ENCODE results near the gene ATP2A2.
"Not testable (repeated sequence)": the region's sequence is repeated elsewhere in the genome, so short reads cannot be mapped to it uniquely, and the experiment has no call there.

ATP2A2 gene

GRCh38 chr12:110370732-110371231, 89.7 kb downstream of the ATP2A2 start:
- WGBS, 2 experiments (ENCODE audit: insufficient coverage in 2 of 2) = 96 to 99% methylated on average over 11 to 12 of the region's 13 CpGs
- H3K4me1 ChIP-seq (ENCODE audit: control insufficient read depth, insufficient read depth, low read length, poor library complexity, severe bottlenecking) = peaks cover 8% of the 10 kb centered on the region
- H3K4me3 ChIP-seq (ENCODE audit: extremely low read depth, insufficient read depth, low read length, poor library complexity, severe bottlenecking) = no peak overlapping the region
- H3K36me3 ChIP-seq (ENCODE audit: control insufficient read depth, insufficient read depth, low read length) = peaks cover 54% of the 10 kb centered on the region
- H3K27ac ChIP-seq (ENCODE audit: low read depth, low read length, severe bottlenecking) = no peak overlapping the region
- no peaks in the 10 kb centered on the region for H3K9me3 ChIP-seq (ENCODE audit: control insufficient read depth, low read length)

- Histone ChIP-seq H3K4me3 (ENCODE audit: extremely low read depth, insufficient read depth, low read length, poor library complexity, severe bottlenecking) (no peak overlapping the region), H3K9me3 (ENCODE audit: control insufficient read depth, low read length) (no peaks in the 10 kb centered on the region), H3K27ac (ENCODE audit: low read depth, low read length, severe bottlenecking) (no peak overlapping the region), H3K4me1 (ENCODE audit: control insufficient read depth, insufficient read depth, low read length, poor library complexity, severe bottlenecking) (peaks cover 5% of the 10 kb centered on the region), H3K36me3 (ENCODE audit: control insufficient read depth, insufficient read depth, low read length) (peaks cover 61% of the 10 kb centered on the region)
- 92 to 97% methylated on average over 8 to 13 of the region's 13 CpGs for WGBS, 2 experiments (ENCODE audit: insufficient coverage in 2 of 2)
Observed at GRCh38 chr12:110371408-110372055, 90.5 kb downstream of the ATP2A2 start.

- peaks cover 64% of the 10 kb centered on the region for H3K36me3 ChIP-seq (ENCODE audit: control insufficient read depth, insufficient read depth, low read length)
- no peaks in the 10 kb centered on the region for H3K9me3 ChIP-seq (ENCODE audit: control insufficient read depth, low read length)
- 91 to 96% methylated on average over 5 to 7 of the region's 7 CpGs for WGBS, 2 experiments (ENCODE audit: insufficient coverage in 2 of 2)
Observed at GRCh38 chr12:110372056-110372425, 91.0 kb downstream of the ATP2A2 start.

GRCh38 chr12:110373025-110373424, 92.0 kb downstream of the ATP2A2 start:
- Histone ChIP-seq H3K4me1 (ENCODE audit: control insufficient read depth, insufficient read depth, low read length, poor library complexity, severe bottlenecking) (no peaks in the 10 kb centered on the region), H3K4me3 (ENCODE audit: extremely low read depth, insufficient read depth, low read length, poor library complexity, severe bottlenecking) (no peak overlapping the region), H3K27ac (ENCODE audit: low read depth, low read length, severe bottlenecking) (no peak overlapping the region), H3K36me3 (ENCODE audit: control insufficient read depth, insufficient read depth, low read length) (peaks cover 74% of the 10 kb centered on the region), H3K9me3 (ENCODE audit: control insufficient read depth, low read length) (no peaks in the 10 kb centered on the region)
- 100% methylated on average over 1 to 2 of the region's 4 CpGs for WGBS, 2 experiments (ENCODE audit: insufficient coverage in 2 of 2)

More at GRCh38 chr12:110372056-110372425, 91.0 kb downstream of the ATP2A2 start:
- H3K27ac ChIP-seq (ENCODE audit: low read depth, low read length, severe bottlenecking) = no peak overlapping the region
- H3K4me1 ChIP-seq (ENCODE audit: control insufficient read depth, insufficient read depth, low read length, poor library complexity, severe bottlenecking) = peaks cover 4% of the 10 kb centered on the region
- H3K4me3 ChIP-seq (ENCODE audit: extremely low read depth, insufficient read depth, low read length, poor library complexity, severe bottlenecking) = no peak overlapping the region

- Histone ChIP-seq H3K27ac (ENCODE audit: low read depth, low read length, severe bottlenecking) (no peak overlapping the region), H3K9me3 (ENCODE audit: control insufficient read depth, low read length) (no peaks in the 10 kb centered on the region), H3K4me3 (ENCODE audit: extremely low read depth, insufficient read depth, low read length, poor library complexity, severe bottlenecking) (no peak overlapping the region), H3K36me3 (ENCODE audit: control insufficient read depth, insufficient read depth, low read length) (peaks cover 78% of the 10 kb centered on the region), H3K4me1 (ENCODE audit: control insufficient read depth, insufficient read depth, low read length, poor library complexity, severe bottlenecking) (no peaks in the 10 kb centered on the region)
- WGBS, 2 experiments (ENCODE audit: insufficient coverage in 2 of 2) = no CpG with 5 or more reads among the region's 2 CpGs
Observed at GRCh38 chr12:110373425-110373824, 92.4 kb downstream of the ATP2A2 start.

- peaks cover 85% of the 10 kb centered on the region for H3K36me3 ChIP-seq (ENCODE audit: control insufficient read depth, insufficient read depth, low read length)
- H3K27ac ChIP-seq (ENCODE audit: low read depth, low read length, severe bottlenecking) = no peak overlapping the region
Observed at GRCh38 chr12:110373962-110374611, 93.0 kb downstream of the ATP2A2 start.

GRCh38 chr12:110378131-110378790, 97.2 kb downstream of the ATP2A2 start:
- not testable (repeated sequence) for H3K4me1 ChIP-seq (ENCODE audit: control insufficient read depth, insufficient read depth, low read length, poor library complexity, severe bottlenecking); H3K9me3 ChIP-seq (ENCODE audit: control insufficient read depth, low read length); H3K4me3 ChIP-seq (ENCODE audit: extremely low read depth, insufficient read depth, low read length, poor library complexity, severe bottlenecking); H3K27ac ChIP-seq (ENCODE audit: low read depth, low read length, severe bottlenecking)
- 94 to 99% methylated on average over 13 to 14 of the region's 17 CpGs for WGBS, 2 experiments (ENCODE audit: insufficient coverage in 2 of 2)
- peaks cover 95% of the 10 kb centered on the region for H3K36me3 ChIP-seq (ENCODE audit: control insufficient read depth, insufficient read depth, low read length)

More at GRCh38 chr12:110373962-110374611, 93.0 kb downstream of the ATP2A2 start:
- no peaks in the 10 kb centered on the region for H3K9me3 ChIP-seq (ENCODE audit: control insufficient read depth, low read length)
- H3K4me3 ChIP-seq (ENCODE audit: extremely low read depth, insufficient read depth, low read length, poor library complexity, severe bottlenecking) = no peak overlapping the region
- H3K4me1 ChIP-seq (ENCODE audit: control insufficient read depth, insufficient read depth, low read length, poor library complexity, severe bottlenecking) = no peaks in the 10 kb centered on the region
- 90% methylated on average over 13 of the region's 13 CpGs for WGBS, 2 experiments (ENCODE audit: insufficient coverage in 2 of 2)

- H3K4me1 ChIP-seq (ENCODE audit: control insufficient read depth, insufficient read depth, low read length, poor library complexity, severe bottlenecking) = no peaks in the 10 kb centered on the region
- 96 to 100% methylated on average over 3 of the region's 3 CpGs for WGBS, 2 experiments (ENCODE audit: insufficient coverage in 2 of 2)
- no peak overlapping the region for H3K4me3 ChIP-seq (ENCODE audit: extremely low read depth, insufficient read depth, low read length, poor library complexity, severe bottlenecking)
- H3K36me3 ChIP-seq (ENCODE audit: control insufficient read depth, insufficient read depth, low read length) = peaks cover 89% of the 10 kb centered on the region
- H3K9me3 ChIP-seq (ENCODE audit: control insufficient read depth, low read length) = no peaks in the 10 kb centered on the region
- no peak overlapping the region for H3K27ac ChIP-seq (ENCODE audit: low read depth, low read length, severe bottlenecking)
Observed at GRCh38 chr12:110379197-110379596, 98.2 kb downstream of the ATP2A2 start.

- Histone ChIP-seq H3K4me3 (ENCODE audit: extremely low read depth, insufficient read depth, low read length, poor library complexity, severe bottlenecking) (no peak overlapping the region), H3K9me3 (ENCODE audit: control insufficient read depth, low read length) (no peaks in the 10 kb centered on the region), H3K36me3 (ENCODE audit: control insufficient read depth, insufficient read depth, low read length) (peaks cover 88% of the 10 kb centered on the region), H3K4me1 (ENCODE audit: control insufficient read depth, insufficient read depth, low read length, poor library complexity, severe bottlenecking) (no peaks in the 10 kb centered on the region), H3K27ac (ENCODE audit: low read depth, low read length, severe bottlenecking) (no peak overlapping the region)
- 100% methylated on average over 1 to 2 of the region's 2 CpGs for WGBS, 2 experiments (ENCODE audit: insufficient coverage in 2 of 2)
Observed at GRCh38 chr12:110379631-110380030, 98.6 kb downstream of the ATP2A2 start.

- Histone ChIP-seq H3K27ac (ENCODE audit: low read depth, low read length, severe bottlenecking) (no peak overlapping the region), H3K4me3 (ENCODE audit: extremely low read depth, insufficient read depth, low read length, poor library complexity, severe bottlenecking) (no peak overlapping the region), H3K9me3 (ENCODE audit: control insufficient read depth, low read length) (no peaks in the 10 kb centered on the region), H3K36me3 (ENCODE audit: control insufficient read depth, insufficient read depth, low read length) (peaks cover 90% of the 10 kb centered on the region), H3K4me1 (ENCODE audit: control insufficient read depth, insufficient read depth, low read length, poor library complexity, severe bottlenecking) (no peaks in the 10 kb centered on the region)
- 100% methylated on average over 3 of the region's 4 CpGs; no CpG with 5 or more reads in 1 of the 2 experiments for WGBS, 2 experiments (ENCODE audit: insufficient coverage in 2 of 2)
Observed at GRCh38 chr12:110382683-110383082, 101.6 kb downstream of the ATP2A2 start.
